HG03575 (cell line): ENCODE data around the gene DCC.

Source experiments
- ATAC-seq: cut with Tn5 transposase; IDR thresholded peaks from one replicate; pipeline ENCODE4 v1.9.1; 2021; ENCODE audit not compliant: unreplicated experiment, insufficient number of reproducible peaks, low FRiP score; ENCODE audit errors: extremely low read depth

Gene DCC

DNA sequence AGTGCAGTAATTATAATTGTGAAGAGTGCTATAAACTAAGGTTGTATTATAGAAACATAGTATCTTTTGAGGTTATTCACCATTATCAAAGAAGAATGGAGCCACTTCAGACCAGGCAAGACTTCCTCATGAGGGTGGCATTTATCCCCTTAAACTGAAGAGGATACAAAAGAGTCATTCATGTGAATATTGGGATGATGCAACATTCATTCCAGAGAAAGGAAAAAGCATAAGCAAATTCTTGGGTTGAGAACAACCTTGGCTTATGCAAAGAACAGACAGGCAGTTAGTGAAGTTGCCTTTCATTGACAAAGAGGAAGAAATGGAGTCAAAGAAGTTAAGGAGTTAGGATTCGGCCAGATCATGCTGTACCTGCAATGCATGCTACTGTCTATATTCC lies 1201.9 kb downstream of the DCC start:
- no peak for ATAC-seq

DNA sequence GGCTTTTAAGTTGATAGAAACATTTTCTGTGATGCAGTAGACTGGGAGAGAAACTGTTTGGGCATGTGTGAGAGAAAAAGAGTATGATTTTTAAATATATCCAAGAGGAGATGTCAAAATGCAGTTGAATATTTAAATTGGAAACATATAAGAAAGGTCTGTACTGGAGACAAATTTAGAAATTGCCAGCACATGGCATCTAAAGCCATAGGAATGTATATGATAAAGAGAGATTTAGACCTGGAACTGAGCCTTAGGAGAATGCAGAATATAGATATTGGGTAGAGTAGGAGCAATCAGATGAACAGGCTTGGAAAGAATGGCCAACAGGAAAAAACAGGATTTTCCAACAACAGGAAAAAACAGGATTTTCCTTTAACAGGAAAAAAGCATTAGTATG lies 1203.7 kb downstream of the DCC start:
- no peak for ATAC-seq

DNA sequence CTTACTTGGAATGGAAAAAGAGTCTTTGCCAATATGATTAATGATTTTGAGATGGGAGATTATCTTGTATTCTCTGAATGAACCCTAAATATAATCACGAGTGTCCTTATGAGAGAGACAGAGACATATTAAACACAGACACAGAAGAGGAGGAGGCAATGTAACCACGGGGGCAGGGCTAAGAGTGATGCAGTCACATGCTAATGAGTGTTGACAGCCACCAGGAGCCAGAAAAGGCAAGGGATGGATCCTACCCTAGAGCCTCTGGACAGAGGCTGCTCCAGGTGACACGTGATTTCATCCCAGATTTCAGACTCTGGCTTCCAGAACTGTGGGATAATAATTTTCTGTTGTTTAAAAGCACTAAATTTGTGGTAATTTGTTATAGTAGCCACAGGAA lies 1204.9 kb downstream of the DCC start:
- ATAC-seq, result no peak

DNA sequence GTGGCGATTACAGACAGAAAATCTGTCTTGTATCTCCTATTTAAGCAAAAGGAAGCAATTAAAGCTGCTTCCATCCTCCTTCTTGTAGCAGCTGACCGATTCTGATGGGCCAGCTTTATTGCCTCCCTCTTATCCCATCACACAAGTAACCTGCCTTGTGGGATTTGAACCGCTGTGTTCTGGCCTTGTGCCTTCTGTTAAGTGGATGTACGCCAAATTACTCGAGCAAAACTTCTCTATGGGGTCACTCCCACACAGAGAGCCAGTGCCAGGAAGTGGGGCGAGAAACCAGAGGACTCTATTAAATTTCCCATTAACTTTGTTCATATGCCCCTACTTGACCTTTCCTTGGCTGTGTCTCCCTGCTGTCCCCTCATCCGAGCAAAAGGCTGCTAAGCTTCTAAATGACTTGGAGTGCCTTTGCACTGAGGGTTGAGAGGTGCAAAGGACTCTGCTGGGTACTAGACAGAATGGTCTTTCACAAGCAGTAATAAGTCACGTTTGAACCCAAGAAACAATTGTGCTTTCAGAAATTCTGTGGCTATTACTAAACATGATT lies 1212.0 kb downstream of the DCC start:
- ATAC-seq, result no peak

DNA sequence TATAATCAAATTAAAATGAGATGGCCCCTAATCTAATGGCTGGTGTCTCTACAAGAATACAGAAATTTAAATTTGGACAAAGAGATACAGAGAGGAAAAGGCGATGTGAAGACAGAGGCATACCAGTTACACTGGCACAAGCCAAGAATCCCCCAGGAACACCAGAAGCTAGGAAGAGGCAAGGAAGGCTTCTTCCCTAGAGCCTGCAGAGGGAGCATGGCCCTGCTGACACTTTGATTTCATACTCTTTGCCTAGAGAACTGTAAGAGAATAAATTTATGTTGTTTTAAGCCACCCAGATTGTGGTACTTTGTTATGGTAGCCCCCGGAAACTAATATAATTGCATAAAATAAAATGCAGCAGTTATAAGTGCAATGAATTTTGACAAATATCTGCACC lies 1213.0 kb downstream of the DCC start:
- no peak for ATAC-seq

DNA sequence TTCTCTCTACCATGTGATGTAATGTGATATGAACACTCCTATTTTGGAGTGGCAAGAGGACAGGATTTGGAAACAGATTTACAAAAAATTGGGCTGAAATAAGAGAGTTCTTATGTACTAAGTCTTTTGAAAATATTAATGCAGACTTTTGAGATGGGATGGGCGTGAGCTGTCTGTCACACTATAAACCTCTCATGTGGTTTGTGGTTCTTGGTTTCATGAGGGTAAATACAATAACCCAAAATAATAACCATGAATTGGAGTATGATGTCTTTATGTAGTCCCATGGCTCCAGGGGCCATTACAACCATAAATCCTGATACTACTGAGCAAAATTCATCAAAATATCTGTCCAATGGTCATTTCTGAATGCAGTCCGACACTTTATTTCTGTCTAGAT lies 1216.5 kb downstream of the DCC start:
- ATAC-seq, result no peak

DNA sequence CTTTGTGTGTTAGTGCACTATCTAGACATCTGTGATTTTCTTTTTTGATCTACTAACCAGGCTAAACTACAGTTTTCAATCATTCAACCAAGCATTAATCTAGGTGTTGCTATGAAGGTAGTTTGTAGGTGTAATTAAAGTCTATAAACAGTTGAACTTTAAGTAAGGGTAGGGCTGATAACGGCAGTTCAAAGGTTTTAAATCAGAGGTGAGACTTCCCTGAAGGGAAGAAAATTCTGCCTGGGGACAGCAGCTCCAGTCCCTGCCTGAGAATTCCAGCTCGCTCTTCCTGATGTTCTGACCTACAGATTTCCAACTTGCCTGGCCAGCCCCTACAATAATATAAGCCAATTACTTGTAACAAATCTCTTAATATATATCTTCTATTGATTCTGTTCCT lies 1220.5 kb downstream of the DCC start:
- no peak for ATAC-seq

DNA sequence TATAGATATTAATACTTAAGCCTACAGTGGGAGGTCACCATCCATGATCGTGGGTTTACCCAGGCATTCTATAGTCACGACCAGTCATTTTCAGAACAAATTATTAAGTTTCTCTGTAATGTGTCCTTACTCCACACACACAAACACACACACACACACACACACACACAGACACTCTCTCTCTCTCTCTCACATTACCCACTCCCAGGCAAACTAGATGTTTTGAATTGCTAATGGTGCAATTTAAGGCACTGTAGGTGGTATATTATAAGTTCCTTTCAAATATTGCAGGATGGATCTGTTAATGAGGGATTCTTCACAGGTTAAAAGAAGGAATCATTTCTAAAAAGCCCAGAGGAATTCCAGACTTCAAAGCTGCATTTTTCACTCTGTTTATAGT lies 1226.6 kb downstream of the DCC start:
- no peak for ATAC-seq

DNA sequence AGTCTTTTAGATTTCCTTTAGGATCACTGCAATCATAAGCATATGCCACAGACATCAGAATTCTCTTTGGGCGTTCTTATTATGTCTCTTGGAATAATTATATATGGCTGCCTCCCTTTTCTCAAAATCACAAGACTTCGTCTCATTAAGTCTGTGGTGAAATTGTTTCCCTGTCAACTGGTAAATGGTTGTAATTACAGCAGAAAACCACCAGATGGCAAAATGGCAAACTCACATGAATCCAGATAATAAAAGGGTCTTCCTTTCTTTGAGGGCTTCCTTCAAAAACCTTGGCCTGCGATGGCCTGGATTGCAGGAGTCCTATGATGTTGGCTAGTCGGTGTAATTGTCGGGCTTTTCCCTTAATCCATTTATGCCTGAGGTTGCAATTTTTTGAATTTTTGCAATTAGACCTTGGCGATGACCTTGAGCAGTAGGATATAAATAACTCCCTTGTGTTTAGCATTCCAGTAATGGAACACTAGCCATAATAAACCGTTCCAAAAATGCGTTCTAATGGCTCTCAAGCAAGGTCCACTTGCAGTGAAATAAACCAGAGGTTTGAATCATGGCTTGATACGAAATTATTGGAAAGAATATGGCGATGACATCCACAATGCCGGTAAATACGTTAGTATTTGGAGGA lies 1228.1 kb downstream of the DCC start:
- no peak for ATAC-seq
